SH-SY5Y (cell line): ENCODE results near the gene HERPUD2.

Source experiments
- GATA2 ChIP-seq: IDR thresholded peaks from 2 replicates; pipeline ENCODE4 v1.6.1; 2011; ENCODE audit warnings: mild to moderate bottlenecking, low read depth, low read length
- GATA3 ChIP-seq: IDR thresholded peaks from 2 replicates; pipeline ENCODE4 v1.6.1; 2011; ENCODE audit warnings: low read depth, mild to moderate bottlenecking, low read length, moderate library complexity

The HERPUD2 gene

DNA sequence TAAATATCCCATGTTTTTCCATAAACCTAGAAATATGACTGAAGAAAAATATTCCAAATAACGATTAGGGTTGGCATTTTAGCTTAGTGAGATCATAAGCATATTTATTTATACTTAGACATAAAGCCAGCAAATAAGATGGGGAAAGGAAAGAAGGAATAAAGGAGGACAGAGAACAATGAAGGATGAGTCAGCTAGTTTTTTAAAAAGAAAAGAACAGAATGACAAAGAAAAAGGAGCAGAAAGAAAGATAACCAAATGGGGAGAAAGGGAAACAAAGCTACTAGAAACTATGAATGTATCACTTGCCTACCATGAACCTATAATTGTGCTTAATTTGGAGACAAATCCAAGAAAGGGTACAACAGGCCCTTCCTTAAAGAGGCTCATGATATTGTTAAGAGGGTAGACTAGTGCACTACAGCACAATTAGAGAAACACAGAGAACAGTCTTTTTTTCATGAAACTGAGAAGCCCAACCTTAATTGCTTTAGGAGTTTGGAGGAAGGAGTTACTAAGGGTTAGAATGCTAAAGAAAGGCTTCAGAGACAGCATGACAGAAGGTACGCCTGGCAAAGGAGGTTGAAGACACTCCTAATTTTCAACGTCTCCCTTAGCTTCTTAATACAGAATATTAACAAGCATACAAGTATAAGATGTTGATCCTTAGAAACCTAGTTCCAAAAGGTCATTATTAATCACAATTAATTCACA is 23.9 kb downstream of the HERPUD2 start:
- TF ChIP-seq GATA2 (no peak), GATA3 (no peak)

- TF ChIP-seq GATA3, result no peak
- no peak for TF ChIP-seq GATA2
These were observed 36.2 kb downstream of the HERPUD2 start for GRCh38 chr7:35658606-35659201.

GRCh38 chr7:35657125-35657524 is 37.8 kb downstream of the HERPUD2 start:
- TF ChIP-seq GATA3 (no peak), GATA2 (no peak)

GRCh38 chr7:35652124-35652523 is 42.8 kb downstream of the HERPUD2 start:
- TF ChIP-seq GATA3 (no peak), GATA2 (no peak)

- TF ChIP-seq GATA3 (no peak), GATA2 (no peak)
These were observed 44.2 kb downstream of the HERPUD2 start for GRCh38 chr7:35650751-35651150.

- TF ChIP-seq GATA2, result no peak
- TF ChIP-seq GATA3, result no peak
These were observed 45.2 kb downstream of the HERPUD2 start for GRCh38 chr7:35649711-35650110.

GRCh38 chr7:35648367-35648766 is 46.6 kb downstream of the HERPUD2 start:
- TF ChIP-seq GATA2, result no peak
- no peak for TF ChIP-seq GATA3

- TF ChIP-seq GATA3 (no peak), GATA2 (no peak)
These were observed 47.8 kb downstream of the HERPUD2 start for GRCh38 chr7:35647171-35647574.

GRCh38 chr7:35646289-35647023 is 48.5 kb downstream of the HERPUD2 start:
- TF ChIP-seq GATA3 (no peak), GATA2 (no peak)

GRCh38 chr7:35645691-35646090 is 49.2 kb downstream of the HERPUD2 start:
- TF ChIP-seq GATA3, result no peak
- TF ChIP-seq GATA2, result no peak

- TF ChIP-seq GATA3, result no peak
- TF ChIP-seq GATA2, result no peak
These were observed 64.6 kb downstream of the HERPUD2 start for GRCh38 chr7:35630024-35630972.

- TF ChIP-seq GATA3, result no peak
- TF ChIP-seq GATA2, result no peak
These were observed 70.4 kb downstream of the HERPUD2 start for GRCh38 chr7:35624299-35625186.

DNA sequence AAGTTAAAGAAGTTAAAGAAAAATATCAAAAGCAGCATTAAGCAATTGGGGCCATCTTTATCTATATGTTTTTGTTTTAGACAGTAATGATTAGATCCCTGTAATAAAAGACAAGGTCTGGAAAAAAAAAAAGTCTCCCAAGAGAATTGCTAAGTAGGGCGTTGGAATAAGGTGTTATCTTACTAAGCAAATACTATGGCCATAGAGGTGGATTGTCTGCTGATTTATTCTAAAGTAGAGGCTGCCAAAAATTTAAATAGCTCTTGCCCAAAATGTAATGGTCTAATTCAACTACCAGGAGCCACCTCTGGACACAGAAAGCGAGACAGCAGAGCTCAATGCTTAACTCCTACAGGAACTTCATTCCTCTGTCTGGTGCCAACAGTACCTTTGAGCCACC is 71.6 kb downstream of the HERPUD2 start:
- TF ChIP-seq GATA3 (no peak), GATA2 (no peak)
